VCaP (cell line): ENCODE measurements around the gene MAN2B2.

Experiments
- H3K27ac ChIP-seq: fragments of 450-650 bp; 2 replicates; pipeline ENCODE4 v1.5.1; 2017
- CTCF ChIP-seq: fragments of 450-650 bp; conservative IDR thresholded peaks from 2 replicates; pipeline ENCODE4 v1.5.1; 2017; ENCODE audit warnings: mild to moderate bottlenecking, moderate library complexity

The MAN2B2 gene

GRCh38 chr4:6619466-6620255 lies 44.7 kb downstream of the MAN2B2 start:
- no peak for TF ChIP-seq CTCF
- no peak overlapping the region for H3K27ac ChIP-seq

- H3K27ac ChIP-seq, result no peak overlapping the region
- TF ChIP-seq CTCF, result no peak
These were observed 45.3 kb downstream of the MAN2B2 start for GRCh38 chr4:6620296-6620695.

GRCh38 chr4:6620891-6621555 lies 46.0 kb downstream of the MAN2B2 start:
- TF ChIP-seq CTCF, result no peak
- no peak overlapping the region for H3K27ac ChIP-seq

- no peak overlapping the region for H3K27ac ChIP-seq
- no peak for TF ChIP-seq CTCF
These were observed 46.6 kb downstream of the MAN2B2 start for GRCh38 chr4:6621556-6621927.

GRCh38 chr4:6622744-6623143 lies 47.8 kb downstream of the MAN2B2 start:
- no peak overlapping the region for H3K27ac ChIP-seq
- no peak for TF ChIP-seq CTCF

- TF ChIP-seq CTCF, result no peak
- no peak overlapping the region for H3K27ac ChIP-seq
These were observed 50.3 kb downstream of the MAN2B2 start for GRCh38 chr4:6625256-6625655.

GRCh38 chr4:6626066-6626465 lies 51.1 kb downstream of the MAN2B2 start:
- H3K27ac ChIP-seq, result no peak overlapping the region
- no peak for TF ChIP-seq CTCF
